ENCODE data around the gene NEGR1. TPM values are rescaled to one million over a fixed set of nuclear protein-coding genes. Genes with fewer than 3 reads are reported as not detected.

The NEGR1 gene
- total RNA-seq, 1 donor from 2014 or later: 9.7 TPM

DNA sequence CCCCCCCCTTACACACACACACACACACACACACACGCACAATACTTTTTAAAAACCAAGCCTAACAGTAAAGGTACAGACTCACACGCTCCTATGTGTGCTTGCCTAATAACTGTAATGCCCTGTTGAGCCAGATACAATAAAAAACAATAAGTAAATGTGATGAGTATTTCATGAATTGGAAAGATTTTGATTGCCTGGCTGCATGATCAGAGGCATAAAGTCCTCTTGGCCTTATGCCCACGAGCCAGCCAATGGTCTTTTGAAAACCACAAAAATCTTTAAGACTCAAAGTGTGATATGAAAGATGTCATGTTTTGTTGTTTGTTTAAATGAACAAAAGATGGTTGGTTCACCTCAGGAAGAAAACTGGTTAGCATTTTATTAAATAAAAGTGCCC lies 759.6 kb downstream of the NEGR1 start:
- no peaks in the 10 kb centered on the region for H3K36me3 ChIP-seq
- no peaks in the 10 kb centered on the region for H3K27me3 ChIP-seq (ENCODE audit: low read depth)
- H3K27ac ChIP-seq (replicated peaks): no peak overlapping the region
- no peak overlapping the region for H3K4me3 ChIP-seq
- no peaks in the 10 kb centered on the region for H3K9me3 ChIP-seq (replicated peaks)
- TF ChIP-seq, protein P1, sequence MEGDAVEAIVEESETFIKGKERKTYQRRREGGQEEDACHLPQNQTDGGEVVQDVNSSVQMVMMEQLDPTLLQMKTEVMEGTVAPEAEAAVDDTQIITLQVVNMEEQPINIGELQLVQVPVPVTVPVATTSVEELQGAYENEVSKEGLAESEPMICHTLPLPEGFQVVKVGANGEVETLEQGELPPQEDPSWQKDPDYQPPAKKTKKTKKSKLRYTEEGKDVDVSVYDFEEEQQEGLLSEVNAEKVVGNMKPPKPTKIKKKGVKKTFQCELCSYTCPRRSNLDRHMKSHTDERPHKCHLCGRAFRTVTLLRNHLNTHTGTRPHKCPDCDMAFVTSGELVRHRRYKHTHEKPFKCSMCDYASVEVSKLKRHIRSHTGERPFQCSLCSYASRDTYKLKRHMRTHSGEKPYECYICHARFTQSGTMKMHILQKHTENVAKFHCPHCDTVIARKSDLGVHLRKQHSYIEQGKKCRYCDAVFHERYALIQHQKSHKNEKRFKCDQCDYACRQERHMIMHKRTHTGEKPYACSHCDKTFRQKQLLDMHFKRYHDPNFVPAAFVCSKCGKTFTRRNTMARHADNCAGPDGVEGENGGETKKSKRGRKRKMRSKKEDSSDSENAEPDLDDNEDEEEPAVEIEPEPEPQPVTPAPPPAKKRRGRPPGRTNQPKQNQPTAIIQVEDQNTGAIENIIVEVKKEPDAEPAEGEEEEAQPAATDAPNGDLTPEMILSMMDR (IDR thresholded peaks at IDR 0.05; ENCODE audit: borderline replicate concordance): no peak
- H3K4me1 ChIP-seq: no peaks in the 10 kb centered on the region
- intact Hi-C loops (cut with micrococcal nuclease): loop anchor here (5.0 kb wide), 1 partner anchor 325 kb away; no protein-coding TSS in a partner anchor
- no peak for DNase-seq

DNA sequence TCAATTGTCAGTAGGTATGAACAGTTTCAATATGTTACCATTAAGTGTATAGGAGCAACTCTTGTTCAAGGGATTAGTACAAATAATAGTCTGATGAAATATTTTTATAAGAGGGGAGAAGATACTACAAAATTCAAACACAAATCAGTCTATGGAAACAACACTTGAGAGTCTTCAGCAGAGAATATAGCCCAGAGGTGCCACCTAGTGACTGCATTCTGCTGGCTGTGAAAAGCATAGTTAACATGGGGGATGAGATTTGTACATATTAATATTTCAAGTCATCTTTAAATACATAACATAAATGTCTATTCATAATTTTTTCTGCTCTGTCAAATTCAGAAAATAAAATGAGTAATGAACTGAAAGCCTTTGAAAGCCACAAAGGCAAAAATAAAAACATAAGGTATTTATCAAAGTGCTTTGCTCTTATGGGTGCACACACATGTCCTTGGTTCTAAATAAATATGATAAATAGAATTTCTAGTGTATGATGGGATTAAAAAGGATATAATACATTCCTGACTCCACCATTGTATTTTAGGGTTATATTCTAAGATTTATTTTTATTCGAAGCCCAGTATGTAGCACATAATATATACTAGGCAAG lies 760.6 kb downstream of the NEGR1 start:
- no peak for DNase-seq
- Histone ChIP-seq H3K9me3 (replicated peaks) (no peaks in the 10 kb centered on the region), H3K27ac (replicated peaks) (no peak overlapping the region), H3K4me3 (no peak overlapping the region), H3K4me1 (no peaks in the 10 kb centered on the region), H3K36me3 (no peaks in the 10 kb centered on the region), H3K27me3 (ENCODE audit: low read depth) (no peaks in the 10 kb centered on the region)
- intact Hi-C loops (cut with micrococcal nuclease): loop anchor here (5.0 kb wide), 1 partner anchor 324 kb away; no protein-coding TSS in a partner anchor
- TF ChIP-seq, protein P1 (IDR thresholded peaks at IDR 0.05; ENCODE audit: borderline replicate concordance): peak; percentile 75

DNA sequence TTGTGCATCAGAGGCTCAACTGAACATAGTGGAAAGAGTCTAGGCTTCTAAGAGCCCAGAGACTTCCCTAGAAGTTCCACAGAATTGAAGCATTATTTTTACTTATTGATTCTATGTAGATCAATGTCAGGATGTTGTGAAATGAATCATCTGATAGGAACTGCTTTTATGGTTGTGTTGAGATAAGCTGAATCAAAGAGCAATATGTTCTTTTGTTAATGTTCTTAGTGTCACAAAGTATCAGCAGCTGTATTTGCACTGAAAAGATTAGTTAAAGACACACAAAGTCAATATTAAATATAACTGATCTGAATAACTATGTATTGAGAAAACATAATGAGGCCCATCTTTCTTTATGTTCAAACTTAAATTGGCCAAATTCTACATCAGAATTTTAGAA lies 770.8 kb downstream of the NEGR1 start:
- no peak overlapping the region for H3K4me3 ChIP-seq
- H3K9me3 ChIP-seq (replicated peaks): no peaks in the 10 kb centered on the region
- no peaks in the 10 kb centered on the region for H3K27me3 ChIP-seq (ENCODE audit: low read depth)
- TF ChIP-seq, protein P1 (IDR thresholded peaks at IDR 0.05; ENCODE audit: borderline replicate concordance): no peak
- H3K4me1 ChIP-seq: no peaks in the 10 kb centered on the region
- no peaks in the 10 kb centered on the region for H3K36me3 ChIP-seq
- intact Hi-C loops (cut with micrococcal nuclease): no loop called here
- DNase-seq: no peak
- H3K27ac ChIP-seq (replicated peaks): no peak overlapping the region

DNA sequence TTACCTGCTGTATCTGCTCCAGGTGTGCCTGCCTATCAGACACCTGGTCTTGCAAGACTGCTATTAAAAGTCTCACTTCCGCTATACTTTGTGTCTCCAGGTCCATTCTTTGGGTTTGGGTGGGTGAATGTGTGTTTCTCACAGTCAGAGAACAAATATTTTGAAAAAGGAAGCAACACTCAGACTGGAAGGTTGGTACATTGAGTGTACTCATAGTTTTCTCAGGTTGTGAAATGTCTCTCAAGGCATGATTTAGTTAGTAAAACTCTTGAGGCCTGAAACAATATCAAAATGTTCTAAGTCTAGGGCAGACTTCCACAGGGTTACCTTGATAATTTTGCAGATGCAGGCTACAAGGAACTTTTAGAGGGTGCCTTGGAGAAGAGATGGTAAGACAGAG lies 771.6 kb downstream of the NEGR1 start:
- H3K9me3 ChIP-seq (replicated peaks): no peaks in the 10 kb centered on the region
- H3K36me3 ChIP-seq: no peaks in the 10 kb centered on the region
- TF ChIP-seq, protein P1 (IDR thresholded peaks at IDR 0.05; ENCODE audit: borderline replicate concordance): no peak
- DNase-seq: no peak
- no peaks in the 10 kb centered on the region for H3K4me1 ChIP-seq
- H3K4me3 ChIP-seq: no peak overlapping the region
- intact Hi-C loops (cut with micrococcal nuclease): no loop called here
- H3K27ac ChIP-seq (replicated peaks): no peak overlapping the region
- H3K27me3 ChIP-seq (ENCODE audit: low read depth): no peaks in the 10 kb centered on the region

DNA sequence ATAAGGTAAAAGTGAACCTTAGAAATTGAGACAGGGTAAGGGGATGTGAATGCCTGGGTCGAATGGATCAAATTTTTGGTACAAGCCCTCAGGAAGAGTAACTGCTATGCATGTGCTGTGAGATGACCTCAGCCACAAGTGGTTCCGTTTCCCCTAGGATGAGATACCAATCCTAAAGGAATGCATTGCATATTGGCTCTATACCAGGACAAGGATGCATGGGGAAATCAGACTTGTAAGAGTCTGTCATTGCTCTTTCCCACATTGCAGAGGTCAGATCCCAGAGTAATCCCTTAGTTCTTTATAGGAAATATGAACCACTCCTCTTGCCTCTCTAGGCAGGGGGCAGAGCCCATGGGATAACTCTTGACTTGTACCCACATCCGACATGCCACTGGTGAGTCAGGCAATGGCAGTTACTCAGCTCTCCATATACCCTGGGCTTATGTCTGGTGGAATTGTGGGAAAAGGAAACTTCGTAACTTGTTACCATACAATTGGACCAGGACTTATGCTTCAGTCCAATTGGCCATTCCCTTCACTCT lies 773.2 kb downstream of the NEGR1 start:
- H3K4me3 ChIP-seq: no peak overlapping the region
- TF ChIP-seq, protein P1 (IDR thresholded peaks at IDR 0.05; ENCODE audit: borderline replicate concordance): no peak
- no peaks in the 10 kb centered on the region for H3K4me1 ChIP-seq
- H3K27me3 ChIP-seq (ENCODE audit: low read depth): no peaks in the 10 kb centered on the region
- no peak for DNase-seq
- H3K36me3 ChIP-seq: no peaks in the 10 kb centered on the region
- no peaks in the 10 kb centered on the region for H3K9me3 ChIP-seq (replicated peaks)
- intact Hi-C loops (cut with micrococcal nuclease): no loop called here
- no peak overlapping the region for H3K27ac ChIP-seq (replicated peaks)

Measured in left ventricle myocardium inferior (tissue), 1 donor.